Measurements from ENCODE around the gene RARS2. TPM values are rescaled to one million over a fixed set of nuclear protein-coding genes. Genes with fewer than 3 reads are reported as not detected.

RARS2 gene
- total and polyA plus RNA-seq, 2 donors (not counting 3 experiments of a cell fraction or from before 2014, with no cell fraction given): 7.4 to 33.7 TPM

GRCh38 chr6:87541744-87542143 is 48.0 kb downstream of the RARS2 start:
- no peak for DNase-seq (ENCODE audit: low read depth, low spot score)

More at GRCh38 chr6:87541744-87542143, 48.0 kb downstream of the RARS2 start:
- CTCF ChIA-PET: interaction anchor here (0.8 kb wide), 1 partner anchor 30 kb away, joined by 3 read pairs; no protein-coding TSS in a partner anchor
- no peaks in the 10 kb centered on the region for H3K27me3 ChIP-seq (ENCODE audit: control insufficient read depth in 2 of 2, insufficient read depth in 2 of 2, low read length in 2 of 2)
- H3K9me1 ChIP-seq (replicated peaks; ENCODE audit: control insufficient read depth, extremely low read depth, insufficient read depth, low read length): no peaks in the 10 kb centered on the region
- no peaks in the 10 kb centered on the region for H3K9me3 ChIP-seq (replicated peaks; ENCODE audit: control insufficient read depth, insufficient read depth, low read length)
- H3K4me1 ChIP-seq (ENCODE audit: control insufficient read depth, extremely low read depth, insufficient read depth, low read length): no peaks in the 10 kb centered on the region
- intact Hi-C loops (cut with micrococcal nuclease): no loop called here
- H3K79me2 ChIP-seq (ENCODE audit: control insufficient read depth, insufficient read depth, low read length): no peaks in the 10 kb centered on the region
- H2AFZ ChIP-seq (ENCODE audit: low read depth, low read length): no peak overlapping the region
- H3K9ac ChIP-seq (replicated peaks; ENCODE audit: extremely low read depth, insufficient read depth, low read length): no peak overlapping the region
- FAIRE-seq: no peak
- H4K20me1 ChIP-seq (replicated peaks; ENCODE audit: control insufficient read depth, extremely low read depth, insufficient read depth, low read length): no peaks in the 10 kb centered on the region
- peaks cover 4 to 5% of the 10 kb centered on the region in 2 experiments for H3K36me3 ChIP-seq (ENCODE audit: control insufficient read depth in 2 of 2, extremely low read depth in 1 of 2, insufficient read depth in 2 of 2, low read length in 2 of 2)
- TF ChIP-seq MYC (IDR thresholded peaks at IDR 0.05; ENCODE audit: low read depth, low read length): no peak
- TF ChIP-seq GATA2 (IDR thresholded peaks at IDR 0.05; ENCODE audit: insufficient read depth, insufficient read length, low read depth, low read length): no peak
- no peak for TF ChIP-seq POLR2AphosphoS5 (IDR thresholded peaks at IDR 0.05; ENCODE audit: insufficient read depth, low read depth, low read length)
- no peak for TF ChIP-seq CTCF (IDR thresholded peaks at IDR 0.05; ENCODE audit: extremely low read depth in 1 of 2, insufficient read depth in 1 of 2, low read depth in 1 of 2, low read length in 2 of 2)
- TF ChIP-seq EZH2 (IDR thresholded peaks at IDR 0.05; ENCODE audit: borderline replicate concordance, low read depth, low read length, severe bottlenecking): no peak
- TF ChIP-seq MAX (IDR thresholded peaks at IDR 0.05; ENCODE audit: insufficient read depth, insufficient read length): no peak
- no peak for TF ChIP-seq POLR2A (IDR thresholded peaks at IDR 0.05; ENCODE audit: low read depth, low read length)
- TF ChIP-seq FOS (IDR thresholded peaks at IDR 0.05; ENCODE audit: borderline replicate concordance, insufficient read depth, low read length): no peak
- TF ChIP-seq JUN (IDR thresholded peaks at IDR 0.05; ENCODE audit: borderline replicate concordance, insufficient read depth, insufficient read length, low read depth): no peak
- no peak overlapping the region for H3K27ac ChIP-seq (ENCODE audit: insufficient read depth, low read depth, low read length)
- dilution Hi-C loops (cut with MboI; ENCODE audit: extremely low pct_ligation_motif_present, low sequenced_read_pairs): no loop called here
- no peak overlapping the region for H3K4me3 ChIP-seq (replicated peaks in 1 of 3; ENCODE audit: insufficient read depth in 1 of 3, low read depth in 1 of 3, low read length in 3 of 3)
- BruUV-seq (replicated peaks): no TSS peak
- no peak overlapping the region for H3K4me2 ChIP-seq (ENCODE audit: insufficient read depth, low read length)
- POLR2A ChIA-PET: no interaction called here
